ENCODE data around the gene DENND1A. TPM values are rescaled to one million over a fixed set of nuclear protein-coding genes. Genes with fewer than 3 reads are reported as not detected.

Gene DENND1A
- total RNA-seq, 4 donors from 2014 or later, result 19.2 to 26.9 (median 24.0) TPM

- Histone ChIP-seq H3K4me3 (no peak overlapping the region), H3K27me3 (no peaks in the 10 kb centered on the region), H3K27ac (replicated peaks in 1 of 4) (no peak overlapping the region), H3K36me3 (peaks cover 0 to 5% (median 0%) of the 10 kb centered on the region in 4 donors), H3K9me3 (no peaks in the 10 kb centered on the region), H3K4me1 (peaks cover 0 to 20% (median 19%) of the 10 kb centered on the region in 4 donors)
- WGBS, result 84% methylated on average over 4 of the region's 4 CpGs
- intact Hi-C loops (cut with DNase I), result no loop called here
- no peak for TF ChIP-seq POLR2A (IDR thresholded peaks at IDR 0.05; ENCODE audit: low read depth)
- TF ChIP-seq CTCF (IDR thresholded peaks at IDR 0.05), result no peak
- TF ChIP-seq EP300 (IDR thresholded peaks at IDR 0.05), result no peak
- TF ChIP-seq POLR2AphosphoS5 (IDR thresholded peaks at IDR 0.05), result no peak
- no peak for DNase-seq (ENCODE audit: extremely low spot score)
These were observed 167.9 kb downstream of the DENND1A start for GRCh38 chr9:123761905-123762605.

- no peaks in the 10 kb centered on the region for H3K9me3 ChIP-seq
- peaks cover 0 to 15% (median 2%) of the 10 kb centered on the region in 4 donors for H3K36me3 ChIP-seq
- peaks cover 0 to 26% (median 22%) of the 10 kb centered on the region in 4 donors for H3K4me1 ChIP-seq
- no peak overlapping the region for H3K4me3 ChIP-seq
- H3K27me3 ChIP-seq, result no peaks in the 10 kb centered on the region
- no peak for DNase-seq (ENCODE audit: extremely low spot score)
- no peak overlapping the region for H3K27ac ChIP-seq (replicated peaks in 1 of 4)
- 90% methylated on average over 3 of the region's 3 CpGs for WGBS
- intact Hi-C loops (cut with DNase I), result no loop called here
- no peak for TF ChIP-seq POLR2AphosphoS5 (IDR thresholded peaks at IDR 0.05)
- TF ChIP-seq EP300 (IDR thresholded peaks at IDR 0.05), result no peak
- TF ChIP-seq CTCF (IDR thresholded peaks at IDR 0.05), result no peak
- no peak for TF ChIP-seq POLR2A (IDR thresholded peaks at IDR 0.05; ENCODE audit: low read depth)
These were observed 172.0 kb downstream of the DENND1A start for GRCh38 chr9:123757960-123758359.

GRCh38 chr9:123757547-123757946 lies 172.4 kb downstream of the DENND1A start:
- no peak overlapping the region for H3K4me3 ChIP-seq
- H3K4me1 ChIP-seq, result peaks cover 0 to 30% (median 21%) of the 10 kb centered on the region in 4 donors
- H3K27ac ChIP-seq (replicated peaks in 1 of 4), result no peak overlapping the region
- intact Hi-C loops (cut with DNase I), result no loop called here
- no peak for DNase-seq (ENCODE audit: extremely low spot score)
- 48% methylated on average over 6 of the region's 6 CpGs for WGBS
- no peaks in the 10 kb centered on the region for H3K27me3 ChIP-seq
- TF ChIP-seq EP300 (IDR thresholded peaks at IDR 0.05) (no peak), CTCF (IDR thresholded peaks at IDR 0.05) (no peak), POLR2AphosphoS5 (IDR thresholded peaks at IDR 0.05) (no peak), POLR2A (IDR thresholded peaks at IDR 0.05; ENCODE audit: low read depth) (no peak)
- peaks cover 0 to 15% (median 2%) of the 10 kb centered on the region in 4 donors for H3K36me3 ChIP-seq
- no peaks in the 10 kb centered on the region for H3K9me3 ChIP-seq

GRCh38 chr9:123756484-123757106 lies 173.3 kb downstream of the DENND1A start:
- H3K4me3 ChIP-seq, result no peak overlapping the region
- 97% methylated on average over 4 of the region's 4 CpGs for WGBS
- DNase-seq (ENCODE audit: extremely low spot score), result no peak
- H3K4me1 ChIP-seq, result peaks cover 0 to 22% (median 12%) of the 10 kb centered on the region in 4 donors
- intact Hi-C loops (cut with DNase I), result no loop called here
- H3K36me3 ChIP-seq, result peaks cover 0 to 15% (median 2%) of the 10 kb centered on the region in 4 donors
- no peaks in the 10 kb centered on the region for H3K9me3 ChIP-seq
- no peaks in the 10 kb centered on the region for H3K27me3 ChIP-seq
- no peak overlapping the region for H3K27ac ChIP-seq (replicated peaks in 1 of 4)
- TF ChIP-seq CTCF (IDR thresholded peaks at IDR 0.05) (no peak), POLR2AphosphoS5 (IDR thresholded peaks at IDR 0.05) (no peak), POLR2A (IDR thresholded peaks at IDR 0.05; ENCODE audit: low read depth) (no peak), EP300 (IDR thresholded peaks at IDR 0.05) (no peak)
